Measurements from ENCODE around the gene KLRC2. TPM values are rescaled to one million over a fixed set of nuclear protein-coding genes. Genes with fewer than 3 reads are reported as not detected.
"Not testable (repeated sequence)": the region's sequence is repeated elsewhere in the genome, so short reads cannot be mapped to it uniquely, and the experiment has no call there.

KLRC2 gene
- total RNA-seq, 1 donor from 2014 or later = not detected

GRCh38 chr12:10404798-10405197 is 31.0 kb downstream of the KLRC2 start:
- no peaks in the 10 kb centered on the region for H3K36me3 Mint-ChIP-seq (ENCODE audit: low read depth)

GRCh38 chr12:10400829-10401228 is 35.0 kb downstream of the KLRC2 start:
- Mint-ChIP-seq H3K4me1 (peaks cover under 1% of the 10 kb centered on the region), H3K27ac (ENCODE audit: unreplicated experiment) (no peak overlapping the region), H3K27me3 (ENCODE audit: low read depth) (no peaks in the 10 kb centered on the region), H3K9me3 (peaks cover 2% of the 10 kb centered on the region), H3K4me3 (no peak overlapping the region), H3K36me3 (ENCODE audit: low read depth) (no peaks in the 10 kb centered on the region)
- TF ChIP-seq CTCF (conservative IDR thresholded peaks at IDR 0.05) = no peak
- no peak for DNase-seq (ENCODE audit: low read depth, low spot score)

More at GRCh38 chr12:10404798-10405197, 31.0 kb downstream of the KLRC2 start:
- DNase-seq (ENCODE audit: low read depth, low spot score) = no peak
- Mint-ChIP-seq H3K4me1 (no peaks in the 10 kb centered on the region), H3K9me3 (peaks cover 2% of the 10 kb centered on the region), H3K27me3 (ENCODE audit: low read depth) (no peaks in the 10 kb centered on the region), H3K27ac (ENCODE audit: unreplicated experiment) (no peak overlapping the region), H3K4me3 (no peak overlapping the region)
- TF ChIP-seq CTCF (conservative IDR thresholded peaks at IDR 0.05) = no peak

GRCh38 chr12:10398168-10398567 is 37.6 kb downstream of the KLRC2 start:
- no peak overlapping the region for H3K27ac Mint-ChIP-seq (ENCODE audit: unreplicated experiment)
- H3K36me3 Mint-ChIP-seq (ENCODE audit: low read depth) = no peaks in the 10 kb centered on the region
- TF ChIP-seq CTCF (conservative IDR thresholded peaks at IDR 0.05) = no peak
- H3K4me3 Mint-ChIP-seq = no peak overlapping the region
- no peaks in the 10 kb centered on the region for H3K27me3 Mint-ChIP-seq (ENCODE audit: low read depth)
- H3K9me3 Mint-ChIP-seq = no peaks in the 10 kb centered on the region
- no peak for DNase-seq (ENCODE audit: low read depth, low spot score)
- peaks cover 6% of the 10 kb centered on the region for H3K4me1 Mint-ChIP-seq

GRCh38 chr12:10397296-10397695 is 38.5 kb downstream of the KLRC2 start:
- H3K36me3 Mint-ChIP-seq (ENCODE audit: low read depth) = no peaks in the 10 kb centered on the region
- H3K27ac Mint-ChIP-seq (ENCODE audit: unreplicated experiment) = no peak overlapping the region
- H3K4me1 Mint-ChIP-seq = peaks cover 6% of the 10 kb centered on the region
- DNase-seq (ENCODE audit: low read depth, low spot score) = no peak
- TF ChIP-seq CTCF (conservative IDR thresholded peaks at IDR 0.05) = no peak
- no peaks in the 10 kb centered on the region for H3K27me3 Mint-ChIP-seq (ENCODE audit: low read depth)
- H3K9me3 Mint-ChIP-seq = no peaks in the 10 kb centered on the region
- H3K4me3 Mint-ChIP-seq = no peak overlapping the region

- H3K4me3 Mint-ChIP-seq; DNase-seq (ENCODE audit: low read depth, low spot score); H3K27me3 Mint-ChIP-seq (ENCODE audit: low read depth); H3K27ac Mint-ChIP-seq (ENCODE audit: unreplicated experiment); H3K9me3 Mint-ChIP-seq; H3K36me3 Mint-ChIP-seq (ENCODE audit: low read depth); H3K4me1 Mint-ChIP-seq: not testable (repeated sequence)
Observed at GRCh38 chr12:10396176-10396575, 39.6 kb downstream of the KLRC2 start.

GRCh38 chr12:10395390-10395998 is 40.3 kb downstream of the KLRC2 start:
- H3K36me3 Mint-ChIP-seq (ENCODE audit: low read depth) = no peaks in the 10 kb centered on the region
- H3K27me3 Mint-ChIP-seq (ENCODE audit: low read depth) = no peaks in the 10 kb centered on the region
- DNase-seq (ENCODE audit: low read depth, low spot score) = no peak

GRCh38 chr12:10394531-10395152 is 41.2 kb downstream of the KLRC2 start:
- not testable (repeated sequence) for H3K9me3 Mint-ChIP-seq; H3K27me3 Mint-ChIP-seq (ENCODE audit: low read depth); H3K4me3 Mint-ChIP-seq; DNase-seq (ENCODE audit: low read depth, low spot score); H3K36me3 Mint-ChIP-seq (ENCODE audit: low read depth); H3K4me1 Mint-ChIP-seq
- H3K27ac Mint-ChIP-seq (ENCODE audit: unreplicated experiment) = peak overlapping the region; percentile 7

More at GRCh38 chr12:10395390-10395998, 40.3 kb downstream of the KLRC2 start:
- Mint-ChIP-seq H3K4me3 (no peak overlapping the region), H3K27ac (ENCODE audit: unreplicated experiment) (no peak overlapping the region), H3K9me3 (no peaks in the 10 kb centered on the region), H3K4me1 (peaks cover 6% of the 10 kb centered on the region)
- no peak for TF ChIP-seq CTCF (conservative IDR thresholded peaks at IDR 0.05)
